22Rv1 (cell line): ENCODE measurements around the gene CBLC.

Source experiments
- CTCF ChIP-seq: fragments of 450-650 bp; IDR thresholded peaks from 2 replicates; pipeline ENCODE4 v1.5.1; 2017; ENCODE audit warnings: mild to moderate bottlenecking
- ZFX ChIP-seq: fragments of 450-650 bp; IDR thresholded peaks from 2 replicates; pipeline ENCODE4 v1.6.1; 2017; ENCODE audit warnings: antibody characterized with exemption, borderline replicate concordance

GRCh38 chr19:44749292-44749691 is 28.4 kb upstream of the CBLC start:
- TF ChIP-seq CTCF (no peak), ZFX (no peak)
